ENCODE data around the gene MRPL40. TPM values are rescaled to one million over a fixed set of nuclear protein-coding genes. Genes with fewer than 3 reads are reported as not detected.

Gene MRPL40
- total RNA-seq, 1 experiment from 2014 or later = 40.1 TPM

- Histone ChIP-seq H3K4me1 (ENCODE audit: control insufficient read depth in 1 of 2, insufficient read depth in 2 of 2, low read length in 2 of 2) (peaks cover 15 to 16% of the 10 kb centered on the region in 2 experiments), H3K4me3 (replicated peaks in 1 of 2; ENCODE audit: low read depth in 1 of 2, low read length in 2 of 2) (no peak overlapping the region), H3K9me3 (ENCODE audit: control insufficient read depth in 1 of 2, insufficient read depth in 1 of 2, low read depth in 1 of 2, low read length in 2 of 2) (no peaks in the 10 kb centered on the region), H3K36me3 (ENCODE audit: control insufficient read depth in 1 of 2, insufficient read depth in 2 of 2, low read length in 2 of 2) (peaks cover 29 to 31% of the 10 kb centered on the region in 2 experiments; a peak in 3 of 4 replicates), H3K9ac (ENCODE audit: low read length) (no peak overlapping the region), H3K27ac (ENCODE audit: low read depth, low read length) (no peak overlapping the region), H4K20me1 (ENCODE audit: insufficient read depth) (no peaks in the 10 kb centered on the region), H2AFZ (ENCODE audit: low read depth, low read length, poor library complexity, severe bottlenecking) (no peak overlapping the region), H3K79me2 (ENCODE audit: insufficient read depth, low read length) (peaks cover 31% of the 10 kb centered on the region), H3K27me3 (ENCODE audit: insufficient read depth, low read length) (no peaks in the 10 kb centered on the region), H3K4me2 (ENCODE audit: low read length) (no peak overlapping the region), H3K9me2 (ENCODE audit: insufficient read depth) (no peaks in the 10 kb centered on the region)
- CTCF ChIA-PET = no interaction called here
- no peak for TF ChIP-seq EGR1 (IDR thresholded peaks at IDR 0.05; ENCODE audit: low read depth)
- TF ChIP-seq SIN3A (IDR thresholded peaks at IDR 0.05; ENCODE audit: low read depth) = no peak
- no peak for TF ChIP-seq POLR2AphosphoS5 (IDR thresholded peaks at IDR 0.05; ENCODE audit: low read depth, low read length)
- TF ChIP-seq RAD21 (IDR thresholded peaks at IDR 0.05; ENCODE audit: low read depth) = no peak
- no peak for TF ChIP-seq ZFX (IDR thresholded peaks at IDR 0.05)
- TF ChIP-seq EZH2phosphoT487 (IDR thresholded peaks at IDR 0.05; ENCODE audit: borderline replicate concordance) = no peak
- no peak for TF ChIP-seq EZH2 (IDR thresholded peaks at IDR 0.05)
- no peak for TF ChIP-seq ZNF274 (IDR thresholded peaks at IDR 0.05; ENCODE audit: low read depth, low read length)
- no peak for TF ChIP-seq ELF1 (IDR thresholded peaks at IDR 0.05; ENCODE audit: borderline replicate concordance, low read depth)
- no peak for TF ChIP-seq YY1 (IDR thresholded peaks at IDR 0.05; ENCODE audit: extremely low read depth, insufficient replicate concordance, low read depth, low read length)
- RAD21 ChIA-PET (ENCODE audit: low non-redundant PET in 1 of 2, low total read pairs in 2 of 2, uncharacterized antibody in 2 of 2, unreplicated experiment in 2 of 2) = no interaction called here
- no peak for DNase-seq (ENCODE audit: low read depth, low spot score)
- BruUV-seq (replicated peaks) = no TSS peak
- intact Hi-C loops (cut with micrococcal nuclease) = no loop called here
- POLR2A ChIA-PET = no interaction called here
- ATAC-seq = no peak
Measured at GRCh38 chr22:19449422-19449767, 17.1 kb downstream of the MRPL40 start.

- Histone ChIP-seq H3K9me3 (ENCODE audit: control insufficient read depth in 1 of 2, insufficient read depth in 1 of 2, low read depth in 1 of 2, low read length in 2 of 2) (no peaks in the 10 kb centered on the region), H3K27me3 (ENCODE audit: insufficient read depth, low read length) (no peaks in the 10 kb centered on the region), H3K4me3 (replicated peaks in 1 of 2; ENCODE audit: low read depth in 1 of 2, low read length in 2 of 2) (no peak overlapping the region), H3K9me2 (ENCODE audit: insufficient read depth) (no peaks in the 10 kb centered on the region), H3K9ac (ENCODE audit: low read length) (no peak overlapping the region), H2AFZ (ENCODE audit: low read depth, low read length, poor library complexity, severe bottlenecking) (no peak overlapping the region), H3K79me2 (ENCODE audit: insufficient read depth, low read length) (peaks cover 19% of the 10 kb centered on the region), H3K36me3 (ENCODE audit: control insufficient read depth in 1 of 2, insufficient read depth in 2 of 2, low read length in 2 of 2) (peaks cover 33 to 40% of the 10 kb centered on the region in 2 experiments), H3K27ac (ENCODE audit: low read depth, low read length) (no peak overlapping the region), H3K4me1 (ENCODE audit: control insufficient read depth in 1 of 2, insufficient read depth in 2 of 2, low read length in 2 of 2) (peaks cover 15 to 16% of the 10 kb centered on the region in 2 experiments), H3K4me2 (ENCODE audit: low read length) (no peak overlapping the region), H4K20me1 (ENCODE audit: insufficient read depth) (no peaks in the 10 kb centered on the region)
- intact Hi-C loops (cut with micrococcal nuclease) = no loop called here
- ATAC-seq (no peak), DNase-seq (ENCODE audit: low read depth, low spot score) (no peak)
- RAD21 ChIA-PET (ENCODE audit: low non-redundant PET in 1 of 2, low total read pairs in 2 of 2, uncharacterized antibody in 2 of 2, unreplicated experiment in 2 of 2) = no interaction called here
- CTCF ChIA-PET = no interaction called here
- POLR2A ChIA-PET = no interaction called here
- no TSS peak for BruUV-seq (replicated peaks)
- TF ChIP-seq ZFX (IDR thresholded peaks at IDR 0.05) (no peak), EZH2phosphoT487 (IDR thresholded peaks at IDR 0.05; ENCODE audit: borderline replicate concordance) (no peak), SIN3A (IDR thresholded peaks at IDR 0.05; ENCODE audit: low read depth) (no peak), SRF (IDR thresholded peaks at IDR 0.05; ENCODE audit: low read depth) (no peak), TCF7L2 (IDR thresholded peaks at IDR 0.05; ENCODE audit: borderline replicate concordance, extremely low read depth, insufficient read depth, insufficient read length) (no peak), SP1 (IDR thresholded peaks at IDR 0.05; ENCODE audit: low read depth) (no peak)
Measured at GRCh38 chr22:19450363-19451175, 18.2 kb downstream of the MRPL40 start.
